Colonic mucosa (tissue), 4 donors: ENCODE data around the gene PRTN3. TPM values are rescaled to one million over a fixed set of nuclear protein-coding genes. Genes with fewer than 3 reads are reported as not detected.

ENCODE experiments used
- DNase-seq: peaks from one replicate; pipeline ENCODE4 v3.0.0-alpha.2; 2020
- H3K27ac ChIP-seq: fragments of 200-600 bp; one replicate; pipeline ENCODE4 v1.8.0; 2021
- H3K27me3 ChIP-seq: fragments of 200-600 bp; one replicate; pipeline ENCODE4 v1.8.0; 2021
- H3K36me3 ChIP-seq: fragments of 200-600 bp; one replicate; pipeline ENCODE4 v1.8.0; 2021
- H3K4me1 ChIP-seq: fragments of 200-600 bp; one replicate; pipeline ENCODE4 v1.8.0; 2021; ENCODE audit warnings: mild to moderate bottlenecking
- H3K4me3 ChIP-seq: fragments of 200-600 bp; one replicate; pipeline ENCODE4 v1.8.0; 2021
- H3K9ac ChIP-seq, 2 donors: one replicate each; pipeline ENCODE4 v1.7.0; 2013; ENCODE audit warnings: control low read depth in 2 of 2, low read depth in 2 of 2, low read length in 2 of 2
- H3K9me3 ChIP-seq: fragments of 200-600 bp; one replicate; pipeline ENCODE4 v1.8.0; 2021
- CTCF ChIP-seq: fragments of 200-600 bp; IDR thresholded peaks from one replicate; pipeline ENCODE4 v1.8.0; 2022; ENCODE audit warnings: antibody characterized with exemption, mild to moderate bottlenecking
- intact Hi-C: fragments of 100-400 bp; cut with DNase I; formaldehyde crosslinking; loops from one replicate; pipeline ENCODE4 v1.14.1; 2022
- total RNA-seq, 2 donors: library from RNA; stranded (reverse); fragmentation: NEBNext Ultra II Directional in 1 of 2; extraction: Animal tissue kit (Norgen Biotek cat#: 25700) in 1 of 2; gene quantifications; one replicate each; pipeline ENCODE4 v1.2.1, GENCODE V29; 2021
- donor health status: healthy.
- donor health status: DM: no; HTN: no; CAD: no.
- donor health status: DM: no; HTN: no; CAD: no.

The PRTN3 gene
- total RNA-seq, 2 donors from 2014 or later: not detected

GRCh38 chr19:855142-855541 lies 14.3 kb downstream of the PRTN3 start:
- no peak for DNase-seq
- Histone ChIP-seq H3K9ac (no peak overlapping the region), H3K27ac (no peak overlapping the region), H3K27me3 (peaks cover 29% of the 10 kb centered on the region), H3K36me3 (no peaks in the 10 kb centered on the region), H3K4me1 (no peaks in the 10 kb centered on the region), H3K9me3 (no peaks in the 10 kb centered on the region), H3K4me3 (no peak overlapping the region)
- TF ChIP-seq CTCF: no peak
- intact Hi-C loops: loop anchor here (2.0 to 10.0 kb wide), 2 partner anchors 66 to 90 kb away; no protein-coding TSS in a partner anchor

DNA sequence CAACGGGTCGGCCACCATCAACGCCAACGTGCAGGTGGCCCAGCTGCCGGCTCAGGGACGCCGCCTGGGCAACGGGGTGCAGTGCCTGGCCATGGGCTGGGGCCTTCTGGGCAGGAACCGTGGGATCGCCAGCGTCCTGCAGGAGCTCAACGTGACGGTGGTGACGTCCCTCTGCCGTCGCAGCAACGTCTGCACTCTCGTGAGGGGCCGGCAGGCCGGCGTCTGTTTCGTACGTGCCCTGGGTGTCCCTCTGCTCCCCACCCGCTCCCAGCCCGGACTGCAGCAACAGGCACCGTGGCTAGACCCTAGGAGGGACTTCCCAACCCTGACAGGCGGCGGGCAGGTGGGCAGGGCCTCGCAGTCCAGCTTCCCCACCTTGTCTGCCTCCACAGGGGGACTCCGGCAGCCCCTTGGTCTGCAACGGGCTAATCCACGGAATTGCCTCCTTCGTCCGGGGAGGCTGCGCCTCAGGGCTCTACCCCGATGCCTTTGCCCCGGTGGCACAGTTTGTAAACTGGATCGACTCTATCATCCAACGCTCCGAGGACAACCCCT lies 14.8 kb downstream of the PRTN3 start:
- Histone ChIP-seq H3K27ac (no peak overlapping the region), H3K4me1 (no peaks in the 10 kb centered on the region), H3K9me3 (no peaks in the 10 kb centered on the region), H3K36me3 (no peaks in the 10 kb centered on the region), H3K27me3 (peaks cover 28% of the 10 kb centered on the region), H3K9ac (no peak overlapping the region), H3K4me3 (no peak overlapping the region)
- no peak for DNase-seq
- TF ChIP-seq CTCF: no peak
- intact Hi-C loops: loop anchor here (2.0 to 10.0 kb wide), 2 partner anchors 65 to 91 kb away; no protein-coding TSS in a partner anchor

DNA sequence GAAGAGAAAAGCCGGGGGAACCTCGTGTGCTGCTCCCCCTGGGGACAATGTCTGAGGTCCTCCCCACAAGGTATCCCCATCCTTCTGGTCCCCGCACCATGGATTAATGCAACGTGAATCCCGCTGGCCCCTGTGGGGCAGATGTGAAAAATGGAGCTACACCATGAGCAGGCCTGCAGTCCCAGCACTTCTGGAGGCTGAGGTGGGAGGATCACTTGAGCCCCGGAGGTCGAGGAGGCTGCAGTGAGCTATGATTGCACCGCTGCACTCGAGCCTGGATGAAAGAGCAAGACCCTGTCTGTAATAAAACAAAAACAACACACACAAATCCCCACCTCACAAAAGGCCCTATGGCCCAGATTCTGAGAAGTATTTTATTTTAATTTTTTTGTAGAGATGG lies 17.5 kb downstream of the PRTN3 start:
- no peak overlapping the region for H3K4me3 ChIP-seq
- no peaks in the 10 kb centered on the region for H3K4me1 ChIP-seq
- H3K27me3 ChIP-seq: peaks cover 10% of the 10 kb centered on the region
- H3K27ac ChIP-seq: no peak overlapping the region
- H3K9ac ChIP-seq: no peak overlapping the region
- intact Hi-C loops: loop anchor here (10.0 kb wide), 1 partner anchor 93 kb away; no protein-coding TSS in a partner anchor
- no peak for TF ChIP-seq CTCF
- H3K9me3 ChIP-seq: no peaks in the 10 kb centered on the region
- no peaks in the 10 kb centered on the region for H3K36me3 ChIP-seq
- DNase-seq: no peak

- DNase-seq: peak; percentile 58
- H3K9ac ChIP-seq: peak within 1 kb of the TSS; percentile 38 to 76
- peaks cover 9% of the 10 kb centered on the region for H3K27me3 ChIP-seq
- H3K9me3 ChIP-seq: no peaks in the 10 kb centered on the region
- H3K4me1 ChIP-seq: no peaks in the 10 kb centered on the region
- peak within 1 kb of the TSS; percentile 32 for H3K4me3 ChIP-seq
- intact Hi-C loops: loop anchor here (10.0 kb wide), 1 partner anchor 94 kb away; no protein-coding TSS in a partner anchor
- peak within 1 kb of the TSS; percentile 40 for H3K27ac ChIP-seq
- no peak for TF ChIP-seq CTCF
- H3K36me3 ChIP-seq: no peaks in the 10 kb centered on the region
These were observed 18.4 kb downstream of the PRTN3 start, which contains the start of gene CFD for GRCh38 chr19:858868-859843. Gene CFD (plus strand): TSS chr19:859664. CDS start chr19:859690, 26 bp downstream.

- Histone ChIP-seq H3K36me3 (no peaks in the 10 kb centered on the region), H3K9ac (peak overlapping the region in 1 of 2 donors; percentile 1), H3K27ac (no peak overlapping the region), H3K4me3 (no peak overlapping the region), H3K4me1 (no peaks in the 10 kb centered on the region), H3K9me3 (no peaks in the 10 kb centered on the region), H3K27me3 (peaks cover 9% of the 10 kb centered on the region)
- DNase-seq: no peak
- TF ChIP-seq CTCF: no peak
- intact Hi-C loops: loop anchor here (10.0 kb wide), 1 partner anchor 124 kb away; the partner anchor contains the start of gene WDR18
These were observed 20.4 kb downstream of the PRTN3 start for GRCh38 chr19:861141-861755.
